PFSK-1 (cell line): ENCODE measurements around the gene CYP1A1.

ENCODE experiments used
- POLR2AphosphoS5 ChIP-seq: IDR thresholded peaks from 2 replicates; pipeline ENCODE4 v1.6.1; 2012; ENCODE audit warnings: low read depth, mild to moderate bottlenecking, control low read depth, low read length, moderate library complexity
- TAF1 ChIP-seq: IDR thresholded peaks from 2 replicates; pipeline ENCODE4 v1.6.1; 2012; ENCODE audit warnings: low read length, control low read depth, borderline replicate concordance; ENCODE audit not compliant: insufficient read depth
- TF ChIP-seq, protein P1 (sequence below), 2 experiments: IDR thresholded peaks; 2 replicates each; pipeline versions ENCODE4 v1.6.1 to v1.8.0; 2011 to 2012; ENCODE audit warnings: low read depth in 2 of 2, low read length in 2 of 2, control low read depth in 1 of 2, inconsistent platforms in 1 of 2, mild to moderate bottlenecking in 1 of 2, moderate library complexity in 1 of 2; ENCODE audit not compliant: insufficient read depth in 1 of 2

DNA sequence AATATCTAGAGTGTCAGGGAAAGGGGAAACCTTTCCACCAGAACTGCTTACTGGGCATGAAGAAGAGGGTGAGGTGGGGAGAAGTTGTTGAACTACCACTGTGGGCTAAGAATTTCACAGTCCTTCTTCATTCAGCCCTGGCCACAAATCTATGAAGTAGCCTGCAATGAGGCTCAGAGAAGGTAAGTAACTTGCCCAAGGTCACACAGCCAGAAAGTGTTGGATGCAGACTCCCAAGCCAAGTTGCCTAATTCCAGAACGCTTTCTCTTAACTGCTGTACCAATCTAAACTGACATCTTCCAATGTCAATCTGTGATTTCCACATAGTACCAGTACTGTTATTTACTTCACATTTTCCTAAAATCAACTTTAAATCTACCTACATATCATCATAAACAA, 2.1 kb downstream of the CYP1A1 start:
- TF ChIP-seq POLR2AphosphoS5 (no peak), TAF1 (no peak)
- TF ChIP-seq, protein P1, sequence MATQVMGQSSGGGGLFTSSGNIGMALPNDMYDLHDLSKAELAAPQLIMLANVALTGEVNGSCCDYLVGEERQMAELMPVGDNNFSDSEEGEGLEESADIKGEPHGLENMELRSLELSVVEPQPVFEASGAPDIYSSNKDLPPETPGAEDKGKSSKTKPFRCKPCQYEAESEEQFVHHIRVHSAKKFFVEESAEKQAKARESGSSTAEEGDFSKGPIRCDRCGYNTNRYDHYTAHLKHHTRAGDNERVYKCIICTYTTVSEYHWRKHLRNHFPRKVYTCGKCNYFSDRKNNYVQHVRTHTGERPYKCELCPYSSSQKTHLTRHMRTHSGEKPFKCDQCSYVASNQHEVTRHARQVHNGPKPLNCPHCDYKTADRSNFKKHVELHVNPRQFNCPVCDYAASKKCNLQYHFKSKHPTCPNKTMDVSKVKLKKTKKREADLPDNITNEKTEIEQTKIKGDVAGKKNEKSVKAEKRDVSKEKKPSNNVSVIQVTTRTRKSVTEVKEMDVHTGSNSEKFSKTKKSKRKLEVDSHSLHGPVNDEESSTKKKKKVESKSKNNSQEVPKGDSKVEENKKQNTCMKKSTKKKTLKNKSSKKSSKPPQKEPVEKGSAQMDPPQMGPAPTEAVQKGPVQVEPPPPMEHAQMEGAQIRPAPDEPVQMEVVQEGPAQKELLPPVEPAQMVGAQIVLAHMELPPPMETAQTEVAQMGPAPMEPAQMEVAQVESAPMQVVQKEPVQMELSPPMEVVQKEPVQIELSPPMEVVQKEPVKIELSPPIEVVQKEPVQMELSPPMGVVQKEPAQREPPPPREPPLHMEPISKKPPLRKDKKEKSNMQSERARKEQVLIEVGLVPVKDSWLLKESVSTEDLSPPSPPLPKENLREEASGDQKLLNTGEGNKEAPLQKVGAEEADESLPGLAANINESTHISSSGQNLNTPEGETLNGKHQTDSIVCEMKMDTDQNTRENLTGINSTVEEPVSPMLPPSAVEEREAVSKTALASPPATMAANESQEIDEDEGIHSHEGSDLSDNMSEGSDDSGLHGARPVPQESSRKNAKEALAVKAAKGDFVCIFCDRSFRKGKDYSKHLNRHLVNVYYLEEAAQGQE (IDR thresholded peaks at IDR 0.05; ENCODE audit: insufficient read depth in 1 of 2, low read depth in 2 of 2, low read length in 2 of 2): no peak
